Measurements from ENCODE around the gene OSBPL5.

DNA sequence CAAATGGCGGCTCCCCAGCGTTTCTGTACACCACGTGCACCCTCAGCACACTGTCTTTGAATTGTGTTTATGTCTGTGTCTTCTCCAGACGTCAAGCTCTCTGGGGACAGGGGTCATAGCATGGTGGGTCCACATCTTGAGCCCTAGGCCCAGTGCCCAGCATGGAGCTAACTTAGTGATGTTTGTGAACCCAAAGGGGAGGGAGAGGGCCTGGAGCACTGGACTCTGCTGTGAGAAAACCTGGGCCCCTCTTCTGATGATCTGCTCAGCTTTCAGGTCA is 49.2 kb upstream of the OSBPL5 start:
- TF ChIP-seq POLR2A (IDR thresholded peaks at IDR 0.05; ENCODE audit: extremely low read depth, insufficient read length) (no peak), CTCF (IDR thresholded peaks at IDR 0.05; ENCODE audit: low read depth, low read length) (no peak)

Data from NB4 (cell line).